Measurements from ENCODE around the gene SRRT. TPM values are rescaled to one million over a fixed set of nuclear protein-coding genes. Genes with fewer than 3 reads are reported as not detected.

SRRT gene
- total and polyA plus RNA-seq, 2 of the 4 experiments (the other 2 are of a cell fraction), result 41.4 to 93.5 TPM

DNA sequence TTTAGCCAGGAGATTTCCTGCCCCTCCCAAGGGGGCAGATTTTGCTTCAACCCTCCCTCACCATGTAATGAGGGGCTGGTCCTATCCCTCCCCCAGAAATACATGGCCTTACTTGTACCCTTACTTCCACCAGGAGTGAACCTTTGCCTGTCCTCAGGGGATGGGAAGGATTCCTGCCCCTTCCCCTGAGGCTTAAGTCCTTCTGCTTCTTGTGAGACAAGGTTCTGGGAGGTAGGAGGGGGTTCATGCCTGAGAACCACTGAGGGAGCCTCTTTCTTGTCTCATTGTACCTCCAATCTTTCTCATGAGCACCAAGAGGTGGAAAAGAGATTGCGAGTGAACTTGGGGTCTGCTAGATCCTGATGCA, 54.9 kb downstream of the SRRT start:
- H3K14ac ChIP-seq (replicated peaks; ENCODE audit: low read depth, low read length), result no peak overlapping the region
- no peak overlapping the region for H2BK120ac ChIP-seq (ENCODE audit: low read depth, low read length)
- DNase-seq (no peak), ATAC-seq (ENCODE audit: low read depth) (no peak)
- no peak overlapping the region for H3K18ac ChIP-seq (ENCODE audit: low read depth, low read length)
- H3K9me3 ChIP-seq (ENCODE audit: control insufficient read depth, insufficient read depth, low read length), result peaks cover 2% of the 10 kb centered on the region; the same call in 1 of the 2 replicates
- no peak overlapping the region for H4K8ac ChIP-seq (ENCODE audit: low read depth in 2 of 2, low read length in 2 of 2)
- POLR2A ChIA-PET (ENCODE audit: unreplicated experiment), result no interaction called here
- H3K79me1 ChIP-seq (ENCODE audit: low read depth in 1 of 2, low read length in 2 of 2), result no peaks in the 10 kb centered on the region
- intact Hi-C loops (cut with micrococcal nuclease) (no loop called here), in situ Hi-C loops (cut with MboI; ENCODE audit: low sequenced_read_pairs) (no loop called here), dilution Hi-C loops (cut with HindIII; ENCODE audit: low sequenced_read_pairs, unreplicated experiment) (no loop called here)
- H3K4ac ChIP-seq (ENCODE audit: low read depth, low read length), result no peak overlapping the region
- BruUV-seq (replicated peaks), result no TSS peak
- no peak overlapping the region for H3K23ac ChIP-seq (ENCODE audit: low read depth, low read length)
- TF ChIP-seq, protein P1, sequence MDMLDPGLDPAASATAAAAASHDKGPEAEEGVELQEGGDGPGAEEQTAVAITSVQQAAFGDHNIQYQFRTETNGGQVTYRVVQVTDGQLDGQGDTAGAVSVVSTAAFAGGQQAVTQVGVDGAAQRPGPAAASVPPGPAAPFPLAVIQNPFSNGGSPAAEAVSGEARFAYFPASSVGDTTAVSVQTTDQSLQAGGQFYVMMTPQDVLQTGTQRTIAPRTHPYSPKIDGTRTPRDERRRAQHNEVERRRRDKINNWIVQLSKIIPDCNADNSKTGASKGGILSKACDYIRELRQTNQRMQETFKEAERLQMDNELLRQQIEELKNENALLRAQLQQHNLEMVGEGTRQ (IDR thresholded peaks at IDR 0.05; ENCODE audit: low read depth, low read length), result no peak
- TF ChIP-seq CEBPB (IDR thresholded peaks at IDR 0.05; ENCODE audit: low read depth, low read length) (no peak), CHD1 (IDR thresholded peaks at IDR 0.05; ENCODE audit: low read depth, low read length) (no peak)
- no peaks in the 10 kb centered on the region for H3K9me1 ChIP-seq (ENCODE audit: insufficient read depth, low read length)
- no peak overlapping the region for H3K4me2 ChIP-seq (ENCODE audit: low read depth, low read length)
- no peaks in the 10 kb centered on the region for H3K36me3 ChIP-seq (ENCODE audit: control insufficient read depth, insufficient read depth, low read length)
- CTCF ChIA-PET, result no interaction called here
- H3K27me3 ChIP-seq (ENCODE audit: control insufficient read depth, insufficient read depth, low read length), result peaks cover 9% of the 10 kb centered on the region
- H3K9ac ChIP-seq (ENCODE audit: low read depth, low read length), result no peak overlapping the region
- H3K56ac ChIP-seq (ENCODE audit: extremely low read depth, insufficient read depth, low read length), result no peak overlapping the region
- H4K5ac ChIP-seq (ENCODE audit: low read depth, low read length), result no peak overlapping the region
- H2BK5ac ChIP-seq (ENCODE audit: low read depth, low read length, poor library complexity, severe bottlenecking), result no peak overlapping the region
- H2AFZ ChIP-seq (replicated peaks; ENCODE audit: low read length, poor library complexity), result no peak overlapping the region
- H2BK15ac ChIP-seq (ENCODE audit: low read depth, low read length), result no peak overlapping the region
- H2AK5ac ChIP-seq (ENCODE audit: low read depth, low read length), result no peak overlapping the region
- H4K91ac ChIP-seq (ENCODE audit: insufficient read depth, low read depth, low read length), result no peak overlapping the region
- no peaks in the 10 kb centered on the region for H3K4me1 ChIP-seq (ENCODE audit: control insufficient read depth, insufficient read depth, low read length)
- no peak overlapping the region for H2AK9ac ChIP-seq (replicated peaks; ENCODE audit: low read depth, low read length, poor library complexity)
- WGBS, 2 experiments (ENCODE audit: extremely low coverage in 2 of 2, insufficient read length in 1 of 2), result no CpG with 5 or more reads among the region's 1 CpG
- no peak overlapping the region for H3K4me3 ChIP-seq (ENCODE audit: insufficient read depth, low read depth, low read length)
- H4K20me1 ChIP-seq (ENCODE audit: insufficient read depth, low read length), result no peaks in the 10 kb centered on the region
- H3K27ac ChIP-seq (ENCODE audit: insufficient read depth, low read length), result no peak overlapping the region
- no peak overlapping the region for H2BK20ac ChIP-seq (ENCODE audit: low read depth, low read length)
